HG03575 (cell line): ENCODE results near the gene SETD1B.

ENCODE experiments used
- ATAC-seq: cut with Tn5 transposase; IDR thresholded peaks from one replicate; pipeline ENCODE4 v1.9.1; 2021; ENCODE audit not compliant: unreplicated experiment, insufficient number of reproducible peaks, low FRiP score; ENCODE audit errors: extremely low read depth

SETD1B gene

GRCh38 chr12:121793440-121793837 lies 10.4 kb upstream of the SETD1B start, which contains the start of gene RHOF:
TSS of gene RHOF (minus strand) at chr12:121793688. CDS start at chr12:121793633, 55 bp downstream.
- no peak for ATAC-seq

GRCh38 chr12:121793838-121794533 lies 9.8 kb upstream of the SETD1B start:
- peak; percentile 25 for ATAC-seq

- no peak for ATAC-seq
Measured at GRCh38 chr12:121794534-121795033, 9.2 kb upstream of the SETD1B start.

GRCh38 chr12:121795034-121795968 lies 8.5 kb upstream of the SETD1B start:
- no peak for ATAC-seq

GRCh38 chr12:121796855-121797751 lies 6.7 kb upstream of the SETD1B start:
- no peak for ATAC-seq

GRCh38 chr12:121797937-121798786 lies 5.6 kb upstream of the SETD1B start:
- ATAC-seq = no peak

GRCh38 chr12:121798787-121799155 lies 5.0 kb upstream of the SETD1B start:
- no peak for ATAC-seq

- no peak for ATAC-seq
Measured at GRCh38 chr12:121799156-121799841, 4.5 kb upstream of the SETD1B start.

GRCh38 chr12:121799842-121800693 lies 3.7 kb upstream of the SETD1B start:
- ATAC-seq = no peak

GRCh38 chr12:121800694-121801594 lies 2.9 kb upstream of the SETD1B start:
- ATAC-seq = no peak

- ATAC-seq = no peak
Measured at GRCh38 chr12:121801595-121802484, 2.0 kb upstream of the SETD1B start.

- no peak for ATAC-seq
Measured at GRCh38 chr12:121802485-121802842, 1.3 kb upstream of the SETD1B start.

GRCh38 chr12:121802843-121803698 lies 738 bp upstream of the SETD1B start:
- no peak for ATAC-seq

- no peak for ATAC-seq
Measured at GRCh38 chr12:121804417-121805111, 755 bp downstream of the SETD1B start.
